ENCODE results near the gene UBAP2L. TPM values are rescaled to one million over a fixed set of nuclear protein-coding genes. Genes with fewer than 3 reads are reported as not detected.

Gene UBAP2L
- total and polyA plus RNA-seq, 9 of the 15 experiments (the other 6 are each of a cell fraction or from before 2014, with no cell fraction given): 75.0 to 245 (median 119) TPM

- intact Hi-C loops (cut with micrococcal nuclease): loop anchor here (5.0 kb wide), 1 partner anchor 36 kb away; no protein-coding TSS in a partner anchor
- H3K9ac ChIP-seq (ENCODE audit: insufficient read depth in 1 of 2, low read depth in 2 of 2, low read length in 2 of 2): no peak overlapping the region; a peak in 1 of 4 replicates
- TF ChIP-seq CHD2 (IDR thresholded peaks at IDR 0.05; ENCODE audit: low read depth, low read length) (no peak), NFXL1 (CRISPR knock-in tag; IDR thresholded peaks at IDR 0.05) (no peak), ZNF79 (CRISPR knock-in tag; IDR thresholded peaks at IDR 0.05; ENCODE audit: low read depth) (no peak), CBX8 (IDR thresholded peaks at IDR 0.05; ENCODE audit: borderline replicate concordance, extremely low read depth, low read depth, low read length, poor library complexity, severe bottlenecking) (no peak), EP300 (IDR thresholded peaks at IDR 0.05; ENCODE audit: low read length) (no peak), ZNF143 (CRISPR knock-in tag; IDR thresholded peaks at IDR 0.05) (no peak), ETS2 (tag; IDR thresholded peaks at IDR 0.05; ENCODE audit: borderline replicate concordance, poor library complexity, severe bottlenecking) (no peak), HNRNPL (IDR thresholded peaks at IDR 0.05; ENCODE audit: low read depth, low read length) (no peak), KAT2B (IDR thresholded peaks at IDR 0.05; ENCODE audit: low read depth, low read length) (no peak), ZFP36 (IDR thresholded peaks at IDR 0.05; ENCODE audit: low read depth, low read length, partially characterized antibody) (no peak), ZNF224 (CRISPR knock-in tag; IDR thresholded peaks at IDR 0.05) (no peak), ZNF124 (CRISPR knock-in tag; IDR thresholded peaks at IDR 0.05) (no peak)
- TF ChIP-seq, protein P1, sequence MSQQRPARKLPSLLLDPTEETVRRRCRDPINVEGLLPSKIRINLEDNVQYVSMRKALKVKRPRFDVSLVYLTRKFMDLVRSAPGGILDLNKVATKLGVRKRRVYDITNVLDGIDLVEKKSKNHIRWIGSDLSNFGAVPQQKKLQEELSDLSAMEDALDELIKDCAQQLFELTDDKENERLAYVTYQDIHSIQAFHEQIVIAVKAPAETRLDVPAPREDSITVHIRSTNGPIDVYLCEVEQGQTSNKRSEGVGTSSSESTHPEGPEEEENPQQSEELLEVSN (IDR thresholded peaks at IDR 0.05; ENCODE audit: borderline replicate concordance in 1 of 2, extremely low read depth in 1 of 2, insufficient read depth in 1 of 2, insufficient read length in 1 of 2, low read depth in 1 of 2, low read length in 1 of 2, poor library complexity in 1 of 2, severe bottlenecking in 1 of 2): no peak
These were observed 2.9 kb downstream of the UBAP2L start for GRCh38 chr1:154223621-154224020.

More at GRCh38 chr1:154223621-154224020, 2.9 kb downstream of the UBAP2L start:
- ATAC-seq (no peak), DNase-seq (ENCODE audit: extremely low read depth in 1 of 4, low spot score in 3 of 4) (no peak), FAIRE-seq (no peak)
- Histone ChIP-seq H3K4me1 (replicated peaks in 1 of 2; ENCODE audit: control insufficient read depth in 2 of 2, insufficient read depth in 2 of 2, low read length in 2 of 2) (peaks cover 3 to 10% of the 10 kb centered on the region in 2 experiments; a peak in 3 of 5 replicates), H3K27me3 (ENCODE audit: control insufficient read depth in 2 of 2, insufficient read depth in 2 of 2, low read length in 2 of 2) (no peaks in the 10 kb centered on the region), H3K9me3 (replicated peaks; ENCODE audit: control insufficient read depth, insufficient read depth, low read depth, low read length) (peaks cover 4% of the 10 kb centered on the region), H4K20me1 (replicated peaks; ENCODE audit: control insufficient read depth, insufficient read depth, low read length) (no peaks in the 10 kb centered on the region), H2AFZ (ENCODE audit: low read depth, low read length) (no peak overlapping the region), H3K9me1 (ENCODE audit: control insufficient read depth, insufficient read depth, low read length) (no peaks in the 10 kb centered on the region), H3K27ac (ENCODE audit: extremely low read depth, low read depth, low read length) (no peak overlapping the region), H3K4me3 (no peak overlapping the region), H3K4me2 (ENCODE audit: insufficient read depth, low read length) (no peak overlapping the region), H3K79me2 (ENCODE audit: control insufficient read depth, insufficient read depth, low read length) (peaks cover 92% of the 10 kb centered on the region), H3K36me3 (ENCODE audit: control insufficient read depth, insufficient read depth, low read length) (peaks cover 76% of the 10 kb centered on the region)
- 72% methylated on average over 2 of the region's 2 CpGs for WGBS (ENCODE audit: insufficient coverage, low coverage, missing lambda C conversion rate)
- in situ Hi-C loops (cut with MboI): no loop called here
- ChIA-PET POLR2A (interaction anchor here (1.3 kb wide), 1 partner anchor 15 kb away, joined by 6 read pairs; no protein-coding TSS in a partner anchor), CTCF (ENCODE audit: low intra/inter-chr PET ratio) (no interaction called here)
- no TSS peak for BruUV-seq (replicated peaks)
